Esophagus muscularis mucosa (tissue), 4 donors: ENCODE results near the gene ANKDD1A. TPM values are rescaled to one million over a fixed set of nuclear protein-coding genes. Genes with fewer than 3 reads are reported as not detected.

Experiments used
- DNase-seq: peaks from one replicate; pipeline ENCODE4 v3.0.0-alpha.2; 2017; ENCODE audit errors: extremely low spot score
- H3K27ac ChIP-seq, 4 donors: fragments of 200-600 bp; sonication (generic); replicated peaks in 1 of 4; 1 replicate in 3 of 4; 2 replicates in 1 of 4; pipeline ENCODE4 v1.5.1; 2016 to 2019; ENCODE audit warnings: mild to moderate bottlenecking in 1 of 4
- H3K27me3 ChIP-seq, 4 donors: fragments of 200-600 bp; sonication (generic); one replicate each; pipeline versions ENCODE4 v1.5.1 to v1.6.0; 2016 to 2019
- H3K36me3 ChIP-seq, 4 donors: fragments of 200-600 bp; sonication (generic); one replicate each; pipeline ENCODE4 v1.5.1; 2016 to 2019
- H3K4me1 ChIP-seq, 4 donors: fragments of 200-600 bp; sonication (generic); one replicate each; pipeline ENCODE4 v1.5.1; 2016 to 2019
- H3K4me3 ChIP-seq, 4 donors: fragments of 200-600 bp; sonication (generic); 1 replicate in 2 of 4; 2 replicates in 2 of 4; pipeline ENCODE4 v1.5.1; 2016 to 2019; ENCODE audit warnings: mild to moderate bottlenecking in 4 of 4, moderate library complexity in 1 of 4
- H3K9me3 ChIP-seq, 4 donors: fragments of 200-600 bp; sonication (generic); 1 replicate in 3 of 4; 2 replicates in 1 of 4; pipeline ENCODE4 v1.5.1; 2016 to 2019
- EP300 ChIP-seq: sonication (generic); formaldehyde crosslinking; IDR thresholded peaks from one replicate; pipeline ENCODE4 v1.6.1; 2017; ENCODE audit warnings: antibody characterized with exemption
- POLR2A ChIP-seq: fragments of 450-650 bp; IDR thresholded peaks from one replicate; pipeline ENCODE4 v1.6.1; 2017; ENCODE audit warnings: antibody characterized with exemption, moderate library complexity, mild to moderate bottlenecking, low read depth
- POLR2AphosphoS5 ChIP-seq, 2 donors: sonication (generic); formaldehyde crosslinking; IDR thresholded peaks; one replicate each; pipeline ENCODE4 v1.6.1; 2017; ENCODE audit warnings: antibody characterized with exemption in 2 of 2
- WGBS: methylation state at CpG from one replicate; pipeline ENCODE4 v1.1.5; 2018; 5-methylcytosine and 5-hydroxymethylcytosine counted together
- intact Hi-C: fragments of 100-400 bp; cut with DNase I; formaldehyde crosslinking; loops from one replicate; pipeline ENCODE4 v1.15.1; 2023
- total RNA-seq, 4 donors: library from RNA; depleted of rRNA; stranded (reverse); fragments of >200 nt; gene quantifications; one replicate each; pipeline versions ENCODE4 v1.1.0 to v1.2.1, GENCODE V29; 2016
- TF ChIP-seq, protein P1 (sequence below), 3 experiments: fragments of 200-600 bp in 2 of 3; fragments of 450-650 bp in 1 of 3; sonication (generic) in 2 of 3; IDR thresholded peaks; one replicate each; pipeline ENCODE4 v1.5.1; 2017 to 2019; ENCODE audit warnings: antibody characterized with exemption in 3 of 3, mild to moderate bottlenecking in 2 of 3, moderate library complexity in 1 of 3

Gene ANKDD1A
- total RNA-seq, 4 donors from 2014 or later: 10.0 to 14.7 (median 11.0) TPM

DNA sequence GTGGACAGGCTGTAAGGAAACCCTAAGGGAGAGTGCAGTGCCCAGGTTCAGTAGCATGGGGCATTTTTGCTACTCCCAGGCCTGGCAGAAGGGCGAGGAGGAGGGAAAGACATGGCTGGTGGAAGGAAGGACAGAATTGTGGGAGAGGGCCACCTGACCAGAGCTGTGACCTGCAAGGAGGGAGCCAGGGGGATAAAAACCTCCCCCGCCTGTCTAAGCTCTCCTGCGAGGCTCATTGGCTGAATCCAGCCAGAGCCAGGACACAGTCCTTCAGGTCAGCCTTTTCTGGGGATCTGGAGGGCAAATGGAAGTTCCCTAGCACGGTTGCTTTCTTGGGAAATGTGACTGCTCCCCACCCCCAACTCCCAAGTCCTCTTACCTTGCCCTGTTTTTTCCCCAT is 13.3 kb upstream of the ANKDD1A start:
- H3K4me1 ChIP-seq: peaks cover 49 to 54% (median 50%) of the 10 kb centered on the region in 4 donors
- WGBS: 89% methylated on average over 4 of the region's 4 CpGs
- no peaks in the 10 kb centered on the region for H3K27me3 ChIP-seq
- H3K9me3 ChIP-seq: peaks cover 8 to 14% (median 13%) of the 10 kb centered on the region in 4 donors
- intact Hi-C loops: no loop called here
- no peaks in the 10 kb centered on the region for H3K36me3 ChIP-seq
- H3K4me3 ChIP-seq: no peak overlapping the region
- DNase-seq: no peak
- peak overlapping the region; percentile 73 to 81 (median 78) for H3K27ac ChIP-seq
- TF ChIP-seq EP300: no peak
- TF ChIP-seq POLR2A: no peak
- no peak for TF ChIP-seq POLR2AphosphoS5 (IDR thresholded peaks at IDR 0.05)
- TF ChIP-seq, protein P1, sequence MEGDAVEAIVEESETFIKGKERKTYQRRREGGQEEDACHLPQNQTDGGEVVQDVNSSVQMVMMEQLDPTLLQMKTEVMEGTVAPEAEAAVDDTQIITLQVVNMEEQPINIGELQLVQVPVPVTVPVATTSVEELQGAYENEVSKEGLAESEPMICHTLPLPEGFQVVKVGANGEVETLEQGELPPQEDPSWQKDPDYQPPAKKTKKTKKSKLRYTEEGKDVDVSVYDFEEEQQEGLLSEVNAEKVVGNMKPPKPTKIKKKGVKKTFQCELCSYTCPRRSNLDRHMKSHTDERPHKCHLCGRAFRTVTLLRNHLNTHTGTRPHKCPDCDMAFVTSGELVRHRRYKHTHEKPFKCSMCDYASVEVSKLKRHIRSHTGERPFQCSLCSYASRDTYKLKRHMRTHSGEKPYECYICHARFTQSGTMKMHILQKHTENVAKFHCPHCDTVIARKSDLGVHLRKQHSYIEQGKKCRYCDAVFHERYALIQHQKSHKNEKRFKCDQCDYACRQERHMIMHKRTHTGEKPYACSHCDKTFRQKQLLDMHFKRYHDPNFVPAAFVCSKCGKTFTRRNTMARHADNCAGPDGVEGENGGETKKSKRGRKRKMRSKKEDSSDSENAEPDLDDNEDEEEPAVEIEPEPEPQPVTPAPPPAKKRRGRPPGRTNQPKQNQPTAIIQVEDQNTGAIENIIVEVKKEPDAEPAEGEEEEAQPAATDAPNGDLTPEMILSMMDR (IDR thresholded peaks at IDR 0.05): no peak

- H3K36me3 ChIP-seq: no peaks in the 10 kb centered on the region
- TF ChIP-seq POLR2A (no peak), POLR2AphosphoS5 (IDR thresholded peaks at IDR 0.05) (no peak), EP300 (no peak)
- TF ChIP-seq, protein P1 (IDR thresholded peaks at IDR 0.05): no peak
- WGBS: 95% methylated on average over 5 of the region's 5 CpGs
- H3K4me3 ChIP-seq: no peak overlapping the region
- intact Hi-C loops: no loop called here
- H3K4me1 ChIP-seq: peaks cover 23 to 39% (median 33%) of the 10 kb centered on the region in 4 donors
- peaks cover 8 to 14% (median 13%) of the 10 kb centered on the region in 4 donors for H3K9me3 ChIP-seq
- no peak for DNase-seq
- no peak overlapping the region for H3K27ac ChIP-seq
- H3K27me3 ChIP-seq: no peaks in the 10 kb centered on the region
Measured at GRCh38 chr15:64901141-64901540, 10.6 kb upstream of the ANKDD1A start.

DNA sequence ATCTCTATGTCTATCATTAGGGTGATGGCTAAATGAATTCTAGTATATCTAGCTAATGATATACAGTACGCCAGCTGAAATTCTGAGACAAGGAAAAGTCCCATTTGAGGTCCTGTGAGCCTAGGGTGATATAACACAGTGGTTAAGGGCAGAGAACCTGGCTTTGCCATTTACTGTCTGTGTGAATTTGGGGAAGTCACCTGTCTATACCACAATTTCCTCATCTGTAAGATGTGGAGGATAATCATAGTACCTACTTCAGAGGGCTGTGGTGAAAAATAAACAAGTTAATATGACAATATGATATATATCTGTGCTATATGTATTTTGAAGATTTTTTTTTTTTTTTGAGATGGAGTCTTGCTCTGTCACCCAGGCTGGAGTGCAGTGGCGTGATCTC is 9.8 kb upstream of the ANKDD1A start:
- Histone ChIP-seq H3K27ac (no peak overlapping the region), H3K4me3 (no peak overlapping the region), H3K36me3 (no peaks in the 10 kb centered on the region), H3K4me1 (peaks cover 15 to 31% (median 26%) of the 10 kb centered on the region in 4 donors), H3K9me3 (peaks cover 8 to 14% (median 13%) of the 10 kb centered on the region in 4 donors), H3K27me3 (no peaks in the 10 kb centered on the region)
- intact Hi-C loops: no loop called here
- no peak for DNase-seq
- WGBS: 95% methylated on average over 2 of the region's 2 CpGs
- TF ChIP-seq, protein P1 (IDR thresholded peaks at IDR 0.05): no peak
- TF ChIP-seq POLR2A (no peak), EP300 (no peak), POLR2AphosphoS5 (IDR thresholded peaks at IDR 0.05) (no peak)

GRCh38 chr15:64902863-64903262 is 8.8 kb upstream of the ANKDD1A start:
- TF ChIP-seq, protein P1 (IDR thresholded peaks at IDR 0.05): no peak
- no peak for TF ChIP-seq EP300
- no peak for TF ChIP-seq POLR2AphosphoS5 (IDR thresholded peaks at IDR 0.05)
- TF ChIP-seq POLR2A: no peak
- Histone ChIP-seq H3K9me3 (peaks cover 8 to 14% (median 13%) of the 10 kb centered on the region in 4 donors), H3K4me1 (peaks cover 6 to 22% (median 16%) of the 10 kb centered on the region in 4 donors), H3K27me3 (no peaks in the 10 kb centered on the region), H3K27ac (no peak overlapping the region), H3K36me3 (no peaks in the 10 kb centered on the region), H3K4me3 (no peak overlapping the region)
- intact Hi-C loops: no loop called here
- 91% methylated on average over 4 of the region's 4 CpGs for WGBS
- DNase-seq: no peak
